SK-N-SH treated with all-trans-retinoic acid at 6 μM for 48 hours (cell line): ENCODE measurements around the gene CCDC183.

Experiments used
- ARNTL ChIP-seq: fragments of 450-650 bp; formaldehyde crosslinking; IDR thresholded peaks from 2 replicates; pipeline ENCODE4 v1.5.0; 2020; ENCODE audit warnings: low read depth, mild to moderate bottlenecking, moderate library complexity, borderline replicate concordance
- CREB5 ChIP-seq: fragments of 250-450 bp; sonication (Bioruptor Pico); IDR thresholded peaks from 2 replicates; pipeline ENCODE4 v1.5.1; 2020; ENCODE audit warnings: low read depth, mild to moderate bottlenecking, moderate library complexity
- ESRRG ChIP-seq: fragments of 250-450 bp; sonication (Bioruptor Pico); IDR thresholded peaks from 2 replicates; pipeline ENCODE4 v1.6.1; 2021; ENCODE audit warnings: mild to moderate bottlenecking
- GLIS3 ChIP-seq: fragments of 250-450 bp; sonication (Bioruptor Pico); IDR thresholded peaks from 2 replicates; pipeline ENCODE4 v1.5.0; 2020; ENCODE audit warnings: mild to moderate bottlenecking, moderate library complexity
- PATZ1 ChIP-seq: fragments of 250-450 bp; sonication (Bioruptor Pico); IDR thresholded peaks from 2 replicates; pipeline ENCODE4 v1.8.0; 2020; ENCODE audit warnings: mild to moderate bottlenecking, moderate library complexity, borderline replicate concordance
- POU6F1 ChIP-seq: fragments of 250-450 bp; sonication (Bioruptor Pico); IDR thresholded peaks from 2 replicates; pipeline ENCODE4 v1.8.0; 2021; ENCODE audit warnings: low read depth, mild to moderate bottlenecking, moderate library complexity, borderline replicate concordance
- PPARA ChIP-seq: fragments of 250-450 bp; sonication (Bioruptor Pico); IDR thresholded peaks from 2 replicates; pipeline ENCODE4 v1.5.0; 2020; ENCODE audit warnings: mild to moderate bottlenecking, borderline replicate concordance
- RARB ChIP-seq: fragments of 250-450 bp; sonication (Bioruptor Pico); IDR thresholded peaks from 2 replicates; pipeline ENCODE4 v1.8.0; 2021; ENCODE audit warnings: mild to moderate bottlenecking, moderate library complexity
- SNAI2 ChIP-seq: fragments of 250-450 bp; sonication (Bioruptor Pico); IDR thresholded peaks from 2 replicates; pipeline ENCODE4 v1.5.0; 2020; ENCODE audit warnings: mild to moderate bottlenecking, moderate library complexity
- TSHZ2 ChIP-seq: fragments of 250-450 bp; sonication (Bioruptor Pico); IDR thresholded peaks from 2 replicates; pipeline ENCODE4 v1.5.0; 2020; ENCODE audit warnings: mild to moderate bottlenecking, moderate library complexity
- ZFP30 ChIP-seq: fragments of 450-650 bp; formaldehyde crosslinking; IDR thresholded peaks from 2 replicates; pipeline ENCODE4 v1.5.0; 2022; ENCODE audit warnings: mild to moderate bottlenecking, moderate library complexity
- ZNF565 ChIP-seq: fragments of 450-650 bp; formaldehyde crosslinking; conservative IDR thresholded peaks from 2 replicates; pipeline ENCODE4 v1.5.0; 2020; ENCODE audit warnings: low read depth, mild to moderate bottlenecking, moderate library complexity

GRCh38 chr9:136746621-136747020 lies 49.5 kb upstream of the CCDC183 start:
- TF ChIP-seq PPARA: no peak
- no peak for TF ChIP-seq PATZ1 (CRISPR knock-in tag)
- TF ChIP-seq POU6F1 (CRISPR knock-in tag): no peak
- TF ChIP-seq RARB (CRISPR knock-in tag): no peak
- TF ChIP-seq ZNF565 (CRISPR knock-in tag): no peak
- TF ChIP-seq SNAI2 (CRISPR knock-in tag): no peak
- TF ChIP-seq ZFP30: no peak
- no peak for TF ChIP-seq ARNTL (CRISPR knock-in tag)
- no peak for TF ChIP-seq ESRRG (CRISPR knock-in tag)
- no peak for TF ChIP-seq CREB5 (CRISPR knock-in tag)
- TF ChIP-seq GLIS3 (CRISPR knock-in tag): no peak
- no peak for TF ChIP-seq TSHZ2 (CRISPR knock-in tag)
